ENCODE data around the gene PRELP.
"Not testable (repeated sequence)": the region's sequence is repeated elsewhere in the genome, so short reads cannot be mapped to it uniquely, and the experiment has no call there.

Gene PRELP

GRCh38 chr1:203506858-203507626, 31.4 kb downstream of the PRELP start:
- no peak for DNase-seq (ENCODE audit: low read depth, low spot score)

- no peak for DNase-seq (ENCODE audit: low read depth, low spot score)
Observed at GRCh38 chr1:203507759-203508158, 32.2 kb downstream of the PRELP start.

- no peak for DNase-seq (ENCODE audit: low read depth, low spot score)
Observed at GRCh38 chr1:203508463-203509073, 33.0 kb downstream of the PRELP start.

GRCh38 chr1:203509135-203509534, 33.5 kb downstream of the PRELP start:
- no peak for DNase-seq (ENCODE audit: low read depth, low spot score)

GRCh38 chr1:203511513-203511912, 35.9 kb downstream of the PRELP start:
- DNase-seq (ENCODE audit: low read depth, low spot score) = no peak

GRCh38 chr1:203511930-203512329, 36.3 kb downstream of the PRELP start:
- DNase-seq (ENCODE audit: low read depth, low spot score) = no peak

- DNase-seq (ENCODE audit: low read depth, low spot score) = no peak
Observed at GRCh38 chr1:203512517-203512847, 36.9 kb downstream of the PRELP start.

GRCh38 chr1:203512848-203513584, 37.4 kb downstream of the PRELP start:
- DNase-seq (ENCODE audit: low read depth, low spot score) = peak; percentile 61

- DNase-seq (ENCODE audit: low read depth, low spot score) = no peak
Observed at GRCh38 chr1:203513585-203514031, 38.0 kb downstream of the PRELP start.

GRCh38 chr1:203516184-203516583, 40.6 kb downstream of the PRELP start:
- no peak for DNase-seq (ENCODE audit: low read depth, low spot score)

GRCh38 chr1:203516906-203517305, 41.3 kb downstream of the PRELP start:
- no peak for DNase-seq (ENCODE audit: low read depth, low spot score)

GRCh38 chr1:203517426-203518110, 42.0 kb downstream of the PRELP start:
- DNase-seq (ENCODE audit: low read depth, low spot score) = no peak

- not testable (repeated sequence) for DNase-seq (ENCODE audit: low read depth, low spot score)
Observed at GRCh38 chr1:203518139-203518538, 42.5 kb downstream of the PRELP start.

GRCh38 chr1:203518541-203518940, 42.9 kb downstream of the PRELP start:
- DNase-seq (ENCODE audit: low read depth, low spot score) = no peak

- no peak for DNase-seq (ENCODE audit: low read depth, low spot score)
Observed at GRCh38 chr1:203519053-203519840, 43.6 kb downstream of the PRELP start.

GRCh38 chr1:203519896-203520295, 44.3 kb downstream of the PRELP start:
- no peak for DNase-seq (ENCODE audit: low read depth, low spot score)

- no peak for DNase-seq (ENCODE audit: low read depth, low spot score)
Observed at GRCh38 chr1:203520315-203520714, 44.7 kb downstream of the PRELP start.

GRCh38 chr1:203521074-203521794, 45.6 kb downstream of the PRELP start:
- no peak for DNase-seq (ENCODE audit: low read depth, low spot score)

- no peak for DNase-seq (ENCODE audit: low read depth, low spot score)
Observed at GRCh38 chr1:203521812-203522211, 46.2 kb downstream of the PRELP start.

GRCh38 chr1:203522237-203522636, 46.6 kb downstream of the PRELP start:
- no peak for DNase-seq (ENCODE audit: low read depth, low spot score)

GRCh38 chr1:203523667-203524066, 48.1 kb downstream of the PRELP start:
- no peak for DNase-seq (ENCODE audit: low read depth, low spot score)

Data from smooth muscle cell of the brain vasculature (primary cell).